ENCODE results near the gene DHTKD1.
"Not testable (repeated sequence)": the region's sequence is repeated elsewhere in the genome, so short reads cannot be mapped to it uniquely, and the experiment has no call there.

DHTKD1 gene

DNA sequence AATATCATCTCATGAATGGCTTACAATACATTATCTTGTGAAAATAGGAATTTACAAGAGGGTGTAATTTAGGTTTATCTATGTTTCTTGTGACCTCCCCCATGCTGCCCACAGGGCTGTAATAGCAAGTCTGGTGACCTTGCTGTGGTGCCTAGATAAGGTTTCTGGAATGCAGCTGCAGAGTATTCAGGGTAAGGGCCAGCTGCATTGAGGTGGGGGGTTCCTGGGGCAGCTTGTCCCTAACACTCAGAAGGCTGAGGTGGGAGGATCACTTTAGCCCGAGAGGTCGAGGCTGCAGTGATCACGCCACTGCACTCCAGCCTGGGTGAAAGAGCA is 5.3 kb upstream of the DHTKD1 start:
- no peak for DNase-seq

DNA sequence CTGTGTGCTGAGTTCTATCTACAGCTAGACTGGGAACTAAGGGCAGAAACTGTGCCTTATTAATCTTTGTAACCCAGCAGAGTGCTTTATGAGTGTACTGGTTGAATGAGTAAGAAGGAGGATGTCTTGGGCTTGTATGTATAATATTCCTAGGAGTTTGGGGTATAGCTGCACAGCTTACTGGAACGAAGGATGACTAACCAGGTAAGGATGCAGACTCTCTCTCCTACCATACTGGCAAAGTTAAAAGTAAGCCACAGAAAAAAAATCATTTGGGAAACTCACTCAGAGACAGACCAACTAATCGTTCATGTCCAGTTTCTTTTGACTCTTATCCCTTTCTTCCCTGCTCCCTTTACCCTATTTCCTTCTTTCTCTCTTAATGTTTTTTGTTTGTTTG is 1.4 kb upstream of the DHTKD1 start:
- DNase-seq = no peak

DNA sequence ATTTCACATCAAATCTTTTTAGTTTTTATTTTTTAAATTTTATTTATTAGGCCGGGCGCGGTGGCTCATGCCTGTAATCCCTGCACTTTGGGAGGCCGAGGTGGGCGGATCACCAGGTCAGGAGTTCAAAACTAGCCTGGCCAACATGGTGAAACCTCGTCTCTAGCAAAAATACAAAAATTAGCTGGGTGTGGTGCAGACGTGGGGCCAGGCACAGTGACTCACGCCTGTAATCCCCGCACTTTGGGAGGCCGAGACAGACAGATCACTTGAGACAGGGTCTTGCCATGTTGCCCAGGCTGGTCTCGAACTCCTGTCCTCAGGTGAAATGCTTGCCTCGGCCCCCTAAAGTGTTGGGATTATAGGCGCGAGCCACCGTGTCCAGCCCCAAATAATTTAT is 2.7 kb downstream of the DHTKD1 start:
- DNase-seq = not testable (repeated sequence)

GRCh38 chr10:12073526-12073925 is 4.8 kb downstream of the DHTKD1 start:
- no peak for DNase-seq

DNA sequence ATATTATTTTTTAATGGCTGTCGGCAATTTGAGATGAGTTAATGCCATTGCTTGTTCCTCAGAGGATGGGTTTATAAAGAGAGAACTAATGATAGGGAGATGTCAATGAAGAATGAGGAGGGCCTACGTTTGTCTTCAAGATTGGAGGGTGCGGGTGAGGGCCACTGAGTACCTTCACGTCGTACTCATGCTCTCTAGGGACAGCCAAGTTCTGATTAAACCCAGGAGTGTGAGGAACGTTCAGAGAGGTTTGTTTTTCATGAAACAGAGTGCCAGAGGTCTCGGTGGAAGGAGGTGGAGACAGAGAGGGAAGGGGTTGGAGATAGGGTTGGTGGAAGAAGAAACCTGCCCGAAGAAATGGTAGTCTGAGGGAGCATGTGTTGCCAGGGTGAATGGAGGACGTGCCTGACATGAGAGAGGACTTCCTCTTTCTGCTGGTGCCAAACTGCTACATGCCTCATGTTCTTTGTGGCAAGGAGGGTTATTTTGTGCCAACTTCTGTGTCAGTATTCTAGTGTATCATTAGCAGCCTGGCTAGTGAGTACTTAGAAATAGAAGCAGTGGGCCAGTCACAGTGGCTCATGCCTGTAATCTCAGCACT is 8.9 kb downstream of the DHTKD1 start:
- no peak for DNase-seq

- no peak for DNase-seq
Observed at GRCh38 chr10:12081470-12081869, 12.7 kb downstream of the DHTKD1 start.

GRCh38 chr10:12081879-12082557 is 13.3 kb downstream of the DHTKD1 start:
- DNase-seq = no peak

GRCh38 chr10:12088919-12089318 is 20.2 kb downstream of the DHTKD1 start:
- no peak for DNase-seq

DNA sequence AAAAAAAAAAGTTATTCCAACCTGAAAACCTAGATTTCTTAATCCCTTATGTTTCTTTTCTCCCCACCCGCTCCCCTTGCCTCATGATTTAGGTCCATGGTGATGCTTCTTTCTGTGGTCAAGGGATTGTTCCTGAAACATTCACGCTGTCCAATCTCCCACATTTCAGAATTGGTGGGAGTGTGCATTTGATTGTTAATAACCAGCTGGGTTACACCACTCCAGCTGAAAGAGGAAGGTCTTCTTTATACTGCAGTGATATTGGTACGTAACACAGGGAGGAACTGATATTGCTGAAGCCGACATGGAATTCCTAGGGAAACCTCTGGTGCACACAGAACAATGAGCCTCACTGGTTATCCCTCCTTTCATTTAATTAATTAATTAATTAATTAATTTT is 22.7 kb downstream of the DHTKD1 start:
- no peak for DNase-seq

GRCh38 chr10:12097361-12097760 is 28.6 kb downstream of the DHTKD1 start:
- DNase-seq = not testable (repeated sequence)

DNA sequence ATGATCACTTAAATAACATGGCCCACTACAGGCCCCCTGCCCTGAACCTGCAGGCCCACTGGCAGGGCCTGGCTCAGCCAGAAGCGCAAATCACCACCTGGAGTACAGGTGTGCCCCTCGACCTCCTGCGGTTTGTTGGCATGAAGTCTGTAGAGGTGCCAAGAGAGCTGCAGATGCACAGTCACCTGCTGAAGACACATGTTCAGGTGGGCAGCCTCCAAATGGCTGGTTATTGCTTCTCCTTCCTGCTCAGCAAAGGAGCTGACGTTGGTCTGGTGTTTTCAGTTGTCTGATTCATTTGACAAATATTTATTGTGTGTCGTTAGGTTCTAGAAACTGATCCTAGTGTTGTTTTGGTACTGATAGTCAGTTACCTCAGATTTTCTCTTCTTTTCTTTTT is 29.0 kb downstream of the DHTKD1 start:
- DNase-seq = no peak

- DNase-seq = no peak
Observed at GRCh38 chr10:12098966-12099365, 30.2 kb downstream of the DHTKD1 start.

- no peak for DNase-seq
Observed at GRCh38 chr10:12103802-12104201, 35.0 kb downstream of the DHTKD1 start.

GRCh38 chr10:12107781-12108180 is 39.0 kb downstream of the DHTKD1 start:
- no peak for DNase-seq

DNA sequence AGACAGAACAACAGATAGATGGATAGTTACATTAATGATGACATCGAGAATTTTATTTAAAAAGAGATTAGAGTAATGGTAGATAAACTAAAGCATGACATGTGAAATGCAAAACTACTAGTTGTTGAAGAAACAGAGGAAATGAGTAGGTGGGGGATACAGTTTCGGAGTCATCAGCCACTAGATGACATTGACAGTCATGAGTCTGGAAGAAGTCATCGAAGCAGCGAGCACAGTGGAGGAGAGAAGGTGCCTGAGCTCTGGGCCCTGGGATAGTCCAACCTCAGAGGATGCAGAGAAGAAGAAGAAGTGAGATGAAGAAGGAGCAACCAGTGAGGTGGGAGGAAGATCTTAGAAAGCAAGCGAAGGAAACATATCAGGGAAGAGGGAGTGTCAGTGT is 40.5 kb downstream of the DHTKD1 start:
- DNase-seq = no peak

- no peak for DNase-seq
Observed at GRCh38 chr10:12111528-12111927, 42.8 kb downstream of the DHTKD1 start.

- DNase-seq = no peak
Observed at GRCh38 chr10:12113627-12114026, 44.9 kb downstream of the DHTKD1 start.

DNA sequence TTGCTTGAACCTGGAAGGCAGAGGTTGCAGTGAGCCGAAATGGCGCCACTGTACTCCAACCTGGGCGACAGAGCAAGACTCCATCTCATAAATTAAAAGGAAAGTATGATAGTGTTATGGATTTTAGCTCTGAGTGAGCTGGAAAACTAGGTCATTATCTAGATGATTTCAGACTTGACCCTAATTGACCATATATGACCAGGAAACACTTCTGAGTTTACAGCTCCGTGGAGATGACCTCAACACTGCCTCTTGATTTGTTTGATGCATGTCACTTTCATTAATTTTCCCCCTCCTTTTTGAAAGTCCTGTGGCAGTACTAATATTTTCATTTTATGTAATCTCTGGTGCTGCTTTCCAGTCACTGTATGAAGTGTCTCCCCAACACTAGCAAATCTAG is 52.9 kb downstream of the DHTKD1 start:
- no peak for DNase-seq

DNA sequence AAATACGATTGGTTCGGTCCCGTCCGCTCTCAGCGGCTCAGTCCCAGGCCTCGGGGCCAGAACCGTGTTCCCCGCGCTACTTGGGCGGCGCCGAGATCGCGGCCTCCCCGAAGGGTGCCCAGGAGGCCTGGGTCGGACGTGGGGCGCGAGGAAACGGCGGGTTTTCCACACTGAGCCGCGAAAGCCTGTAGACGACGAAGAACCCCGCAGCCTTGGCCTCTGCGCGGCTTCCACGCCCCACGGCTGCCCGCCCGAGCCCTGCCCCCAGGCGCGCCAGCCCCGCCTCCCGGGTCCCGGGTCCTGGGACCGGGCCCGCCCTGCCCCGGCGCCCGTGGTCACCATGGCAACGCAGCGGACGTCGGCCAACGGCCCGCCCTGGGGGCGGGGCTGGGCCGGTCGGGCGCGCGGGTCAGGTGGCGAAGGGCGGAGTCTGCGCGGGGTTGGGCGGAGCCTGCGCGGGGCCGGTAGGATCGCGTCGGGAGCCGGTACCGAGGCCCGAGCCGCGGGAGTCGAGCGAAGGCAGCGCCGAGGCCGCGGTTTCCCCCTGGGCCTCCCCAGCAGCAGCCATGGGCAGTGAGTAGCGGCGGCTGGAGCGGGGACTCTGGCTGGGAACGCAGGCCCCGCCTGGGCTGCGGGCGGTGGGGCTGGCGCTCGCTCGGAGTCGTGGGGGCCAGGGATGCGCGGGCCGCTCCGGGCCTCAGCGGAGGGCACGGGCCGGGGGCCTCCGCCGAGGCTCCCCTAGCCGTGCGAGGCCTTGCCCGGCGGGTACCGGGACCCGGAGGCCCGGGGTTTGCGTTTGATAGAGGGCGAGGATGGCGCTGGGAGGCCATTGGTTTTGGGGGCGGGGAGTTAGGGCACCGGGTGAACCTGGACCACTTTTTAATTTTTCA is 60.7 kb downstream of the DHTKD1 start, which contains the start of gene SEC61A2:
TSS of gene SEC61A2 (plus strand) at position 456 of the 890 bp plus-strand sequence. CDS start at position 567, 111 bp downstream.
- peak; percentile 97 for DNase-seq

DNA sequence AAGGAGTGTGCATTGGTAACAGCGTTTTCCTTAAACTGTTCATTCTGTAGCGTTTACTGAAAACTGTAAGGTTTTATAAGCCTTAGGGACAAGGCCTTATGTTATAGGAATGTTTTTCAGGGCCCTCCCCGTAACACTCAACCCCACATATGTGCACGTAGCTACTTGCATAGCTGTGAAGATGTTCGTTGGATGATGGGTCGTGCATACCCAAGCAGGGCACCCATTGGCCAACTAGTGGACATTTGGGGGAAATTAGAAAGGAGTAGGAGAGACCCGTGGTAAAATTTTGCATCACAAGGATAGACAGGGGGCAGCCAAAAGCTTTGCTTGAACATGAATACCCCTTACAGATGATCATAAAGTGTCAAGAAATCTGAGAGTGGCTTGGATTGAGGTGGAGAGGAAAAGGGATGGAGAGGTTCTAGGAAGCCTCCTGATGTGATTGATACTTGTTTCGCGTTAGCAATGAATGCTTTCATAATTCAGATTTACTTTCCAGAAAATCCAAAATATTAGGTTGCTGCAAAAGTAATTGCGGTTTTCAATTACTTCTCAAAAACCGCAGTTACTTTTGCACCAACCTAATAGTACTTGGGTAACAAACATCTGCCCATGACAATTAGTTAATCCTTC is 61.6 kb downstream of the DHTKD1 start:
- peak; percentile 19 for DNase-seq

DNA sequence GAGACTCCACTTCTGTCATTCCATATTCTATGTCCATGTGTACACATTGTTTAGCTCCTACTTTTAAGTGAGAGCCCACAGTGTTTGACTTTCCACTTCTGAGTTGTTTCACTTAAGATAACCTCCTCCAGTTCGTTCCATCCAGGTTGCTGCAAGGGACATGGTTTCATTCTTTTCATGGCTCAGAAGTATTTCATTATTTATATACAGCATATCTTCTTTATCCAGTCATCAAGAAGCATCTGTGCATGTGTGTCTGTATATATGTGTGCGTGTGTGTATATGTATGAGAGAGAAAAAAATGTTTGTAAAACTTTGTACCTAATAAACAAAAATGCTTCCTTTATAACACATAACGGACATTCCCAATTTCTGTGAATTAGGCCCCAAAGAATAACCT is 66.9 kb downstream of the DHTKD1 start:
- DNase-seq = no peak

DNA sequence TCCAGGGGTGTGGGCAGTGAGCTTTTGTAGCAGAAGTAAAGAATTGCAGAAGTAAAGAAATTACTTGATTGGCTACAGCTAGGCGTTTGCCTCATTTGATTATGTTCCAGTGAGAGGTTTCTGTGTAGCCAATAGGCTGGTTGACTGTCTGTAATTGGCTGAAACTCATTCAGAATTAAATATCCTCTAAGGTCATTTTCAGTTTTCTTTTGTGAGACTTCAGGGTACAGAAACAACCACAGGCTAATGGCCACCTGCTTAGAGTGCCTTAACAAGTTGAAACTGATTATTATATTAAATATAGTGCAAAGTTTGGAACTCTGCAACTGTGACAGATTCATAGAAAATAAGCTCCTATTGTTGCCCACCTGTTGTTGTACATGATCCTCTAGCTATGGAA is 71.3 kb downstream of the DHTKD1 start:
- DNase-seq = no peak

DNA sequence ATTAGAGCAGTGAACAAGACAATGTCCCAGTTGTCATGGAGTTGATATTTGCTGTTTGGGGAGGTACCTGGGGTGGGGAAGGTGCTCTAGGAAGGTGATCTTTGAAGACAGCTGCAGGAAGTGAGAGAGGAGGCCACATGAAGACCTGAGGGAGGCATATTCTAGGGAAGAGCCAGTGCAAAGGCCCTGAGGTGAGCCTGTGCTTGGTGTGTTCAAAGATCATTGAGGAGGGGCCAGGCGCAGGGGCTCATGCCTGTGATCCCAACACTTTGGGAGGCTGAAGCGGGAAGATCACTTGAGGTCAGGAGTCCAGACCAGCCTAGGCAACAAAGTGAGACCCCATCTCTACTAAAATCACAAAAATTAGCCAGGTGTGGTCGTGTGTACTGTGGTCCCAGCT is 75.8 kb downstream of the DHTKD1 start:
- DNase-seq = no peak

DNA sequence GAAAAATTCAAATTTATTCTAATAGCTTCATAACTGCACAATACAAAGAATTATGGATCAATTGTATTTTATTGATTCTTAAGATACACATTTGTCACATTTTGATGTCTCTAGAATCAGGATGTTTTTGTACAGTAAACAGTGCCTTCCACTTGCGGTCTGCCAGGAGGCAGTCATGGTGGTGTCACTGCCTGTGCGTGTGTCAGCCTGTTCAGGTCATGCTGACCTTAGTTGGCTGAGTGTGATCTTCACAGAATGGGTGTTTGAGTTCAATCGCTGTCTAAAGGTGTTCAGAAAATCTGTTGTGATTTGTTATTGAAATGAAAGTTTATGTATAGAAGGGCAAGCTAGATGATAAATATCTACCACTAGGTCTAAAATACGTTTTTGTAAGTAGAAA is 81.4 kb downstream of the DHTKD1 start:
- DNase-seq = no peak

All from activated gamma-delta T cell treated with Interleukin-2 at 50 U/mL for 16 hours (primary cell).